HG03280 (cell line): ENCODE data around the gene NPHS2.

Experiments used
- ATAC-seq: cut with Tn5 transposase; IDR thresholded peaks from one replicate; pipeline ENCODE4 v1.9.1; 2021; ENCODE audit warnings: mild to moderate bottlenecking, moderate library complexity; ENCODE audit not compliant: unreplicated experiment

NPHS2 gene

GRCh38 chr1:179575497-179576314, at the start of gene NPHS2:
Gene NPHS2 (minus strand): TSS chr1:179575948. CDS start chr1:179575864, 84 bp downstream.
- no peak for ATAC-seq

DNA sequence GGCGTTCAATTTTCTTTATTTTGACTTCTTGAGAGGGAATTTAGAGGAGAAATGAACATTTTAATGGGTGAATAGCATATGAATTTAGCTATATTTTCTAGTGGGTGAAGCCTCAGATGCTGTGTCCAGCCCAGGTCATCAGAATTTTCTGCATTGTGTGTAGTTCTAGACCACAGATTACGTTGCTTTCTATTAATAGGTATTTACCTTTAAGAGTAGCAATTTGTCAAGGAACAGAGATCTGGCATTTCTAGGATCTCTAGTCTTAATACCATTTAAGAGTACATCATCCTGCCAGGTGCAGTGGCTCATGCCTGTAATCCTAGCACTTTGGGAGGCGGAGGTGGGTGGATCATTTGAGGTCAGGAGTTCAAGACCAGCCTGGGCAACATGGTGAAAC, 36.6 kb upstream of the NPHS2 start:
- ATAC-seq, result no peak

DNA sequence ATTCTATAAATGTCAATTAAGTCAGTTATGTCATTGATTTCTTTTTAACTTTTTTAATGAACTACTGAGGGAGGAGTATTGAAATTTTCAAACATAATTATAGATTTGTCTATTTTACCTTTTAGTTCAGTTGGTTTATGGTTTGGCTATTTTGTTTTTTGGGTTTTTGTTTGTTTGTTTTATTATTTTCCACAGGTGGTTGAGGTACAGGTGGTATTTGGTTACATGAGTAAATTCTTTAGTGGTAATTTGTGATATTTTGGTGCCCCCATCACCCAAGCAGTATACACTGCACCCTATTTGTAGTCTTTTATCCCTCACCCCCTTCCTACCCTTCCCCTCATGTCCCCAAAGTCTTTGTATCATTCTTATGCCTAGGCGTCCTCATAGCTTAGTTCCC, 25.3 kb upstream of the NPHS2 start:
- ATAC-seq, result no peak

DNA sequence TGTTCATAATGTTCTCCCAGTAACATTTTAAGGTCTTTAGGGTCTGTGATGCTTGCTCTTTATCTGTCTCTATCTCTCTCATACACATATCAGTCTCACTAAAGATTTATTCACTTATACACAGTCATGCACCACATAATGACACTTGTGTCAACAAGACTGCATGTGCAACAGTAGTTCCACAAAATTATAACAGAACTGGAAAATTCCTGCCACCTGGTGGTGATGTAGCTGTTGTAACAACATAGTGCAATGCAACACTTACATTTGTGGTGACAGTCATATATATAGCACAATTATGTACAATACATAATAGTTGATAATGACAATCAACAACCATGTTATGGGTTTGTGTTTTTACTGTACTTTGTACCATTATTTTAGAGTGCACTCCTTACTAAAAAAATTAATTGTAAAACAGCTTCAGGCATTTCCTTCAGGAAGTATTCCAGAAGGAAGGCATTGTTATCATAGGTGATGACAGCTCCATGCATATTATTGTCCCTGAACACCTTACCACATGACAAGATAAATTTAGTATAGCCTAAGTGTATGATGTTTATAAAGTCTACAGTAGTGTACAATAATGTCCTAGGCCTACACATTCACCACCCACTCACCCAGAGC, 24.0 kb upstream of the NPHS2 start:
- no peak for ATAC-seq

DNA sequence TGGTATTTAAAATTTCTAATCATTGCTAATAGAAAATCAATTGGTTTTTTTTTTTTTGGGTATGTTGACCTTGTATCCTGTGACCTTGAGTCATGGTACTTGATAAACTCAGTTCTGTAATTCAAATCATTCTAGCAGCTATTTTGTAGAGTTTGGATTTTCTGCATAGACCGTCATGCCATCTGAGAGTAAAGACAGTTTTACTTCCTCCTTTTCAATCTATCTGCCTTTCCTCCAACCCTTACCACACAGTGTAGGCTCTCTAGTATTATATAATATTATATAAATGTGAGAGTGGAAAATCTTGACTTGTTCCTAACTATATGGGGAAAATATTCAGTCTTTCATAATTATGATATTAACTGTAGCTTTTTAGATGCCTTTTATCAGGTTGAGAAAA, 22.9 kb upstream of the NPHS2 start:
- ATAC-seq, result no peak

GRCh38 chr1:179591592-179592580, 16.1 kb upstream of the NPHS2 start, which contains the start of gene TDRD5:
Gene TDRD5 (plus strand): TSS chr1:179591832. CDS start chr1:179592616, 784 bp downstream.
- no peak for ATAC-seq

- no peak for ATAC-seq
Measured at GRCh38 chr1:179591253-179591591, 15.5 kb upstream of the NPHS2 start.

DNA sequence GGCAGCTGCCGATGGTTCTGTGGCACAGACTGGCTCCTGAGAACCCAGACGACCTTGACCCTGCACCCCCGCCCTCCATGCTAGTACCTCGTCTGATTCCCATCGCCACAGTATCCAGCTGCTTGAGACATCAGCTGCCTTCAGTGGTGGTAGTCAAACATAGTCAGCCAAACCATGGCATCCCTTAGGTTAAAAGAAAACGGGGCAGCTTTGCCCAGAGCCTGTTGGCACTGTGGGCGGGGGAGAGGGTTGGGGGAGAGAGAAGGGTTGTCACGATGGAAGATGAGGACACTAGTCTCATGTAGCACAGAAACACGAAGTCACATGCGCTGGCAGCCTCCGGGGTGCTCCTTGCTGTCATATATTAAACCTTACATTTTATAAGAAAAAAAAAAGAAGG, 14.9 kb upstream of the NPHS2 start:
- no peak for ATAC-seq

GRCh38 chr1:179589509-179589908, 13.8 kb upstream of the NPHS2 start:
- no peak for ATAC-seq

GRCh38 chr1:179588425-179589024, 12.8 kb upstream of the NPHS2 start:
- no peak for ATAC-seq

GRCh38 chr1:179587336-179587735, 11.6 kb upstream of the NPHS2 start:
- no peak for ATAC-seq

DNA sequence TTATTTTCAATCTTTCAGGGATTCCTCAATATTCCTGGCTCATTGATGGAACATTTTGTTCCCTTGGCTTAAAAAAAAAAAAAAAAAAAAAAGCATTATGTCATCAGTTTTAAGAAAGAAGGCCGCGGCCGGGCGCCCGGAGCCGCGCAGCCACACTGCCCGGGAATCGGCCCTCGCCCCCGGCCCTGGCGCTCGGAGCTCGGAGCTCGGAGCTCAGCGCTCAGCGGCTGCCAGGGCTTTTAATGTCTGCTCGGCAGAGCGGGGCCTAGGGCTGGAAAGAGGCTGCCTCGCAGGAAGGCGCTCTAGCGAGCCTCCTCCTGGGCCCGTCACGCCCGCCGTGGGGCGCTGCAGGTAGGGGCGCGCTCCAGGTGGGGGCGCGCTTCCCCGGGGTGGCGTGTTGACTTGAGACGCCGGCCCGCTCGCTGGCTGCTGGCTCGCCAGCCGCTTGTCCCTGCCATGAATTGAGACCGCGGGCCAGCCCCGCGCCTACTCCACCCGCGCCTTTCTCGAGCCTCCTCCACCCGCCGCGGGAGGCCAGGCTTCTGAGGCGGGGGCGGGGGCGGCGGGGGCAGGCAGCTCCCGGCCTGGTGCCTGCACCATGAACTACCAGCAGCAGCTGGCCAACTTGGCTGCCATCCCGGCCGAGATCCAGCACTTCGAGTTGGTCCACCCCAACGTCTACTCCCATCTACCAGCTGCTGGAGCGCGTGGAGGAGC, 10.5 kb upstream of the NPHS2 start:
- no peak for ATAC-seq

- ATAC-seq, result no peak
Measured at GRCh38 chr1:179583771-179584320, 8.1 kb upstream of the NPHS2 start.

DNA sequence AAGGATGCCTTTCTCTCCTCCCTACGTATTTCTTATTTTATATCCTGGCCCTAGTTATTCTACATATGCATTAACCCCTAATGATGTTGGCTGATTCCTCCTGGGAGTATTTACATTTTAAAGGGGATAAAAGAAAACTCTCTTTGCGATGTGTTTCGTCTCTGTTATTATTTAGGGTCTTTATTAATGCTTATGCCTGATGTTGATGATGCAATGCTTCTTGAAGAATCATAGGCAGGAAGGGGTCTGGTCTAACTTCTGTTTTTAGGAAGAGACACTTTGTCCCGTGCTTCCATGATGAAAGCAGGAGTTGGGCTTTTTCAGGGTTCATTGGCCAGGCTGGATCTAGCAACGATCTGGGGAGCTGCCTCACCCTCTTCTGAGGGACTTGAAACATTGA, 761 bp upstream of the NPHS2 start:
- no peak for ATAC-seq

DNA sequence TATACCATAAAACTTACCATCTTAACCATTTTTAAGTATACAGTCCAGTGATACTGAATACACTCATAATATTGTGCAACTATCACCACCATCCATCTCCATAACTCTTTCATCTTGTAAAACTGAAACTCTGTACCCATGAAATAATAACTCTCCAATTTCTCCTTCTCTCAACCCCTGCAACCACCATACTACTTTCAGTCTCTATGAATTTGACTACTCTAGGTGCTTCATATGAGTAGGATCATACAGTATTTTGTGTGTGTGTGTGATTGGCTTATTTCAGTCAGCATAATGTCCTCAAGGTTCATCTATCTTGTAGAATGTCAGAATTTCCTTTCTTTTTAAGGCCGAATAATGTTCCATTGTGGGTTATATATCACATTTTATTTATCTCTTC, 17.7 kb downstream of the NPHS2 start:
- ATAC-seq, result no peak

DNA sequence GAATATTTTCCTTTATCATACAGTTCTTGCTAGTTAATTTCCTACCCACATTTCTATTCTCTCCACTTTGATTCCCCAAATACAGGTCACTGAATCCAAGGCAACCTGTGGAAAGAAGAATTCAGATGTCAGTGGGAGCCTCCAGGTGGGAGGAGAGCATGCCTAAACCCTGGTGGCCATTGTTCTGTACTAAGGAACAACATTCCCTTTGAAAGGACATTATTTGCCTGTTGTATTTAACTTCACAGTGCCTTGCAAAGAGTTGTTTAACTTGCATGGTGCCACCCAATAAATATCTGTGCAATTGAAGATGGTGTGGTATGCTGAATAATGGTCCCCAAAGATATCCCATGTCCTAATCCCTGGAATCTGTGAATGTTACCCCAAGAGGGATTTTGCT, 21.3 kb downstream of the NPHS2 start:
- ATAC-seq, result no peak

GRCh38 chr1:179550746-179551682, 24.7 kb downstream of the NPHS2 start:
- no peak for ATAC-seq

GRCh38 chr1:179549368-179549700, 26.4 kb downstream of the NPHS2 start:
- no peak for ATAC-seq
